Forelimb muscle (tissue), 1 donor: Measurements from ENCODE around the gene LRMDA. TPM values are rescaled to one million over a fixed set of nuclear protein-coding genes. Genes with fewer than 3 reads are reported as not detected.
A peak's percentile ranks its signal among the peaks of the same experiment; 100 is the strongest.

Source experiments
- DNase-seq: peaks from one replicate; pipeline ENCODE4 v3.0.0-alpha.2; 2013; ENCODE audit warnings: low read depth
- polyA plus RNA-seq: library from polyadenylated mRNA; unstranded; fragments of 120-200 nt; gene quantifications from one replicate; pipeline ENCODE4 v1.2.1, GENCODE V29; 2013; ENCODE audit not compliant: insufficient read length

Gene LRMDA
- polyA plus RNA-seq, 1 donor, result 5.1 TPM

DNA sequence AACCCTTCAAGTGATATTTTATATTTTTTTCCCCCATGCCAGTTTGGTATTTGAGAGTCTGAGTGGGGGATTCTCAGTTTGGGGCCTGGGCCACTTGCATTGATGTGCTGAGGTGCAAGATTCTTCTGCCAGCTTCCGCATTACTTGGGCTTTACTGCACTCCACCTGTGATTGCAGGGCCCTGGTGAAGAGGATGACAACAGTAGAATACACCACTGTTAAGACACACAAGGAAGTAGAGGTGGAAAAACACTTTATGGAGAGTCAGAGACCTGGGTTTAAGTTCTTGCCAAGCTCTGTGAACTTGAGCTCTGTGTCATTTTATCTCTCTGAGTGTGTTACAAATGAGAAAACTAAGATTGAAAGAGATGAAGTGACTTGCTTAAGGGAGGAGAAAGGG lies 209.4 kb downstream of the LRMDA start:
- DNase-seq, result no peak

DNA sequence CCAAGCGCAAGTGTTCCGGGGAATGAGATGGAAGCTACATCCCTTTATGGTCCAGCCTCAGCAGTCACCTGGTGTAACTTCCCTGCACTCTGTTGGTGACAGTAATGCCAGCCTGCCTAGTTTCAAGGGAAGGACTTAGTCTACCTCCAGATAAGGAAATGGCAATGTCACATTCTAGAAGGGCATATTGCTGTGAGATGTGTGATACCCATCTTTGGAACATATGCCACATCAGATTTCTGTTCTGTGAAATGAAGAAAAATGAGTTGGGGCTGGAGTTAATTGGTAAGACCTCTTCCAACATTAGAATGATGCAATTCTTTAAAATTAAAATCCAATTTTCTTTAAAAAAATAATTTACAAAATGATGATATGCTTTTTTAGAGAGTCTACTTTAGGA lies 212.0 kb downstream of the LRMDA start:
- no peak for DNase-seq

DNA sequence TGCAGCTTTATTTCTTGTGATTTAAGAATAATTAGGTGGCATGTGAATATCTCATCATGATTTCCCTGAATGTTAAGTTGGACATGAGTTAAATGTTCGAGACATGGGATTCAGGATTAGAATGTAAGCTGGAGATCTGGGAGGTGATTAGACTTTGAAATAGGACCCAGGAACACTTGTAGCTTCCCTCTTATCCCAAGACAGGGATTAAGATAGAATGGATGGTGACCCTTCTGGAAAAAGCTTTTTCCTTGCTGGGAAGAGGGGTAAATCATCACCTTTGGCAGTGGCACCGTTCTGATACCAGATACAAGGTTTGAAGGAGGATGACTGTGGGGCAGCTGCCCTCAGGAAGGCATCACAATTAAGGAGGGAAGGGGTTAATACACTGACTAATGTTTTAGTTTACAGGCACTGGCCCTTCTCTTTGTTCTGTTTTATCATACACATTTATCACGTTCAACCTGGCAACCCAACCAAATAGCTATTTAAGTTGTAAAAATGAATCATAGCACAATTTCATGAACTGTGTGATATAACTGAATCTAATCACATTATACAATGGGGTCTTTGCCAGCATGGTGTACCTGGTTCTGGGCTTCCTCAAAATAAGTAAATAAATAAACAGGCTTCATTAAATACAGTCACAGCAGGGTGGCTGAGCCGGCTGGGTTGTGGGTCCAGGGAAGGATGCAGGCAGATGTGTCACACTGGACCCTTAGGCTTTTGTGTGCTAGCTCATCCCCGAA lies 212.7 kb downstream of the LRMDA start:
- no peak for DNase-seq

DNA sequence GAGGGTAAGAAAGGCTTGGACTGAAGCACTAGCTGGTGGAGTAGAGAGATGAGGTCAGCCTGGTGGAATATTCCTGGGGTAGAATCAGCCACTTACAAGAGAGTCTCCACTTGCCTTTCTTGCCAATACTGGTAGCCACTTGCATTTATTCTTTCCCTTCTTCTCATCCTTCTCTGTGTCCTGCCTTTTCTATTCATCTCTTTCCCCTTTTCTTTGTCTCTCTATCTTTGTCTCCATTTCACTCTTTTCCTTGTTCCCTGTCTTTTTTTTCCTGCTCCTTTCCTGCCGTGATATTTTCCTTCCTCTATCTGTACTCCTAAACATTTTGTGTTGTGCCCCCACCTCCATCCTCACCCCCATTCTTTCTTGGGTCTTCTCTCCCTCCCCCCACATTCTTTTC lies 214.3 kb downstream of the LRMDA start:
- no peak for DNase-seq

DNA sequence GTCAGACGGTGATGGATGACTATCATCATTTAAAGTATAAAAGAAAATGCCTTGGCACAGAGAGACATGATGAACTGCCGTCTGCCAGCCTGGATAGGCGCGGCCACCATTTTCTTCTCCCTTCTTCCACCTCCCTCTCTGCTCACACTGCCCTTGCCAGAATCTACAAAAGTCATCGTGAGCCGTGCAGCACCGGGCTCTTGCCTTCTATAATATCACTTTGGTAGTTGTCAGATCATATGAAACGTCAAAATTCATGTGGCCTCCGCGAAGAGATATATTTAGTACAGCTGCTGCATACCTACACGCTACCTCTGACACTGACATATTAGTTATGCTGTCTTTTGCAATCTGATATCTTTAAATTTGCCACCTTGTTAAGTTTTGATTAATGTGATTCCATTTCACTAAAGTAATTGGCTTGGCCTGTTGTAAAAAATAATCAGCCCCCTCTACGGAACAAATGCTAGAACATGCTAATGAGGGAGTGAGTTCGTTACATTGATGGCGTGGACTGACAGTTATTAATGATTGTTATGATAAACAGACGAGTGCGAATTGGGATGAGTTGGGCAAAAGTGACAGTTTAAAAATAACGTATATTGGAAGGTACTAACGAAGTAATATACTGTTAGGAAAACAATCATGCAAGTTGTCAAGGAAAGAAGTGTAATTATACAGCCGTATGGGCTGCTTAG lies 214.9 kb downstream of the LRMDA start:
- no peak for DNase-seq

DNA sequence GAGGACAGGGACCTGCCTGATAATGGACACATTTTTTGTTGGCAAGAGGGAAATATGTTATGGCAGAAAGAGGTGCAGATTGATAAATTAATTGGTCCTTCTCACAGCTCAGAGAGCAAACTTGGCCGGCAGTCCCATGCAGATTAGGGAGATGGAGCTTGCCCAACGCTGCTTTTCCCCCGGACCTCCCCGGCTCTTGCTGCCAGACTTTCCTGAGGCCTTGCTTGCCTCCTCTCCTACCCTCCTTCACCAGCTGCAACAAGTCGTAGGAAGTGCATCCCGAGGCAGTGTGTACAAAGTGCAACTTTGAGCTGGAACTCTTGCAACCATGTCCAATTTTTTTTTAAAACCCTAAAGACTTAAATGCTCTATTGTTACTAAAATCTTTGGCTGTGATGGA lies 215.5 kb downstream of the LRMDA start:
- no peak for DNase-seq

DNA sequence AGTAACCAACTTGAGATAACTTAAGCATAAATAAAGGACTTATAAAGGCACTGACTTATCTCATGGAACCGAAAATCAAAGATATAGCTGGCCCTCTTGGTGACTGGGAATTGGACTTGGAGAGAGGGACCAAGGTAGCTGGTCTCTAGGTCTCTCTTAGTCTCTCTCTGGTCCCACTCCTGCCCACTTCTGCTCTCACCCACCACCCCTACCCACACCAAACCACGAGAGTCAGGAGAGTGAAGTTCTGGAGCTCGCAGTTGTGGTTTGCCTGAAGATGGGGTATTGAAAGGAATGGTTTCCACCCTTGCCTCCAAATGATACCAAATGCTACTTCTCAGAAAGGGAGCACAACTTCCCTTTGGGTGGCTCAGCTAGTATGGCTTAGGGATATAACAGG lies 216.3 kb downstream of the LRMDA start:
- DNase-seq, result no peak

DNA sequence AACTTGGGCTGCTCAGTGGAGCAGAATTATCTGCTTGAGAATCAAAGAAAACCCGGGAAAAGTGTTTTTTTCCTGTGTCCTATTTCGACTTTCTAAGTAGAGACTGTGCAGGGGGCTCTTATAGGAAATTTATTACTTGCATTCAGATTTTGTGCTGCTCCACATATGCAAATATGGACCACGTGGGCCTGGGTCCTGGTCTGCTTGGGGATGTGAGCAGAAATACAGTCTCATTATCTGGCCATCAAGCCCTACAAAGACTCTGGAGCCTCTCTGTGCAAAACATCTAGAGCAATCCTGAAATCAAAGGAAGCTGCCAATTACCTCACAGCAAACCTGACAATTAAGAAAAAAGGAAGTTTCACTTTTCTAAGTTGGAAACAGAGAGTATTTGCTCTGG lies 216.9 kb downstream of the LRMDA start:
- DNase-seq, result no peak

DNA sequence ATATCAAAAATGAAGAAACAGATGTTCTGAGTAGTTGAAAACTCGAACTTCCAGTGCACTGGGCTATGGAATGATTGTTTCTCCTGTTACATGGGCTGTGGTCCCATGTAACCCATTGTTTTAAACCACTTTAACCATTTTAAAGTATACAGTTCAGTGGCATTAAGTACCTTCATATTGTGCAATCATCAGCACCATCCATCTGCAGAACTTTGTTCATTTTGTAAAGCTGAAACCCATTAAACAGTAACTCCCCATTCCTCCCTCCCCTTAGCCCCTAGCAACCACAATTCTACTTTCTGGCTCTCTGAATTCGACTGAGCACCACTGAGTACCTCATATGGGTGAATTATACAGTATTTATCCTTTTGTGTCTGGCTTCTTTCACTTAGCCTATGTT lies 217.4 kb downstream of the LRMDA start:
- DNase-seq, result no peak

DNA sequence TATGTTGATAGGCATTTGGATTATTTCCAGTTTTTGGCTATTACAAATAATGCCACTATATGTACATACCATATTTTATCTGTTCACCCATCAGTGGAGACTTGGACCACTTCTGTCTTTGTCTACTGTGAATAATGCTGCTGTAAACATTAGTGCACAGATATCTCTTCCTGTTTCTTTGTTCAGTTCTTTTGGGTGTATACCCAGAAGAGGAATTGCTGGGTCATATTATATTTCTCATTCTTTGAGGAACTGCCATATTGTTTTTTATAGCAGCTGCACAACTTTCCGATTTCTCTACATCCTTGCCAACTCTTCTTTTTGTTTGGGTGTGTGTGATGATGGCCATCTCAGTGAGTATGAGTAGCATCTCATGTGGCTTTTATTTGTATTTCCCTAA lies 218.0 kb downstream of the LRMDA start:
- no peak for DNase-seq

DNA sequence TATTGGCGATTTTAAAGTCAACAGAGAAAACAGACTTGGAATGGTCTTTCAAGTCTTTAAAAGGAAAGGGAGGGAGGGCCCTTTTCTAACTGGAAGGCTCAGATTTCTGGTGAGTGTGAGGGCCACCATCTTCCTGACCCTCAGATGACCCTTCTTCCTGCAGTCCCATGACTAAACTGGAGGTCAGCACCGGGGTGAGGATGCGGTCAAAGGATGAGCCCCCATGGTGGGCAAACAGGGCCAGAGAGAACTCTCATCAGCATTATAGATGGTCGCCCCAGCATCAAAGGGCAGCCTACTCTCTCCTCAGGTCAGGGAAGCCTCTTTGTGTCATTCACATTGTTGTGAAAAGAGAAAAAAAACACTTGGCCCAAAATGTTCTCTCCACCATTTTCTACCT lies 219.2 kb downstream of the LRMDA start:
- DNase-seq, result no peak

DNA sequence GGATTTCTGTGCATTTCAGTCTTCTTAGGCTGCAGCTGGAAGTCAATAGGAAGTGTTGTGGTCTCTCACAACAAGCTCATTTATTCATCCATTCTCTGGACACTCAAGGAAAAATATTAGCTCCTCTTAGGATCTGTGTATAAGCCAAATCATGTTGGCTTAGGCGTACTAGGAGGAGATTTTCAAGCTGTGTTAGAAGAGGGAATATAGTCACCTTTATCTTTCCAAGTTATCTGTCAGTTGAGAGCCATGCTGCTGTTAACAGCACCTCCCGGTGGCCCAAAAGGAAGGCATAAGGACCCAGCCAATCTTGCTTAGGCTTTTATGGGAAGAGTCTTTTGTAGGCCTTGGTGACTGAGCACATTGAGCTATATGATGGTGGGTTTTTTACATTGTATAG lies 220.0 kb downstream of the LRMDA start:
- no peak for DNase-seq

DNA sequence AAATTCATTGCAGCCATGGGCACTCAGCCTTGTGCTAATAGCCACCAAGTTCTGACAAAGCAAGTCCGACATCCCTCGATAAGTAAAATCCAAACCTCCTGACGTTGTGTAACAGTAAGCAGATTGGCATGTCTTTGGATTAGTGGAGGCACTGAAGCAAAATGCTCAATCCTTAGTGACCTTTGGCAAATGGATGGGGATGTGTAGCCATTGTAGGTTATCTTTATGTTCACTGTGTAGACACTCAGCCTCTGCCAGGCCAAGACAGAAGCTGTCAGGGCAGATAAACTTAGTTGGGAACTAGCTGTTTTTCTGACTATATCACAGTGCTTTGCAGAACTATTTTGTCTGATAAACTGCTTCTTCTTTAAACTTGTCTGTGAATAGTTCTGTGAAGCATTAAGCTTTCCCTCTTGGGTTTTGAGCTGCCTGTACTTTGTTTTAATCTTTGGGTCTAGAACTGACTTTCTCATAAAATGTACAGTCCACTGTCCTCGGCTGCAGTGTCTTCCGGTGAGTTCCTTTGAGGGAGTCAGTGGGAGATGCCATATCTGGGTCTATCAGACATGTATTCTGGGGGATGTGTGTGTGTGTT lies 220.8 kb downstream of the LRMDA start:
- DNase-seq, result no peak

DNA sequence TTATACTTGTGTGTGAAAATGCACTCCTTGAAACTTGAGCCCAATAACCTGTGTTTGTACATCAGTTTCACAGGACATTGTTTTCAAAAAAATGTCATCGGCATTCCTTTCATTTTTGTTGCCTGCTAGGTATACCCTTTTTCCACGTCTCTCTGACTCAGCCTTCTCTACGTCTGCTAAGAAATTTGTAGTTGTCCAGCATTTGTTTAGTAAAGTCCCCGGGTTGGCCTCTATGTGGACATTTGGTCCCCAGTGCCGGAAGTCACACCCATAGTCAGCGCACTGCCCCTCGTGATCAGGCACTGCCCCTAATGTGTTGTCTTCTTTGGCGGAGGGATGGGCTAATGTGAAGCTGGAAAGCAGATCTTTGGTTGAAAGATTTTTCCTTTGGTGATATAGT lies 222.3 kb downstream of the LRMDA start:
- no peak for DNase-seq

DNA sequence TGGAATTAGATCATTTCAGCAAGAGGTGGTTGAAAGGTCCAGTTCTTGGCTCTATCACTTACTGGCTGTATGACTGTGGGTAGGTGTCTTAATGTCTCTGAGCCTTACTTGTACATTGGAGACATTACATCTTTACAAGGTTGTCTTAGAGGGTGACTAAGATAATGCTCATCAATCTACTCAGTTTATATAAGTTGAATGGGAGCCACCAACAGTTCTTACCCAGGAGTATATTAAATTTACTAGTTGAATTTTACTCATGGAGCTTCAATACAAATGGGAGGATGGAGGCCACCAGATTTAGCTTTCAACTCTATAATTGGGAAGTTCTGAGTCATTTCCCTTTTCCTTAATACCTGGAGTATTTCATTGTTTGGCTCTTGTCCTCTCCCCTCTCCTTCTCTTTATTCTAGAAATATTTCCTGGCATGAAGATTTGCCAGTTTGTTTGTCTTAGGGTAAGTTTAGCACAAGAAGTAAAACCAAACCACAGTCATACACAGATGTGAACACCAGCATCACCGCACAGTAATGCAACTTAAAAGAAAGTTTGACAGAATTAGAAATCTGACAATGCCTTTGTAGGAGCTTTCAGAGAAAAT lies 222.8 kb downstream of the LRMDA start:
- DNase-seq, result no peak

DNA sequence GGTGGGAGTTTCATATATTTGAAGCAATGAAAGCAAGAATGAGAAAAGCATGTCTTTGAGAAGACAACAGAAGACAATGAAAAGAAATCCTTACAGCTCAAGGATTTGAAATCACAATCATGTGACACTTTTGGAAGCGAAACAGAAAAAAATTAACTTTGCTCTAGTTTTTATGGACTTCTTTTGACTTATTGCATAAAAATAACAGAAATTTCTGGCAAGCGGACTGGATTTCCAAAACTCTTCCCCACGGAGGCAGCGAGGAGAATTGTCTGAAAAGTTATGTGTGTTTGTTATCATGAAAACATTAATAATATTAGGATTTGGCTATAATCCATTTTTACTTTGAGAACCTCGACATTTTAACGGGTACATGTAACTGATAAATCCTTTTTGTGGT lies 223.3 kb downstream of the LRMDA start:
- DNase-seq, result peak; percentile 44

DNA sequence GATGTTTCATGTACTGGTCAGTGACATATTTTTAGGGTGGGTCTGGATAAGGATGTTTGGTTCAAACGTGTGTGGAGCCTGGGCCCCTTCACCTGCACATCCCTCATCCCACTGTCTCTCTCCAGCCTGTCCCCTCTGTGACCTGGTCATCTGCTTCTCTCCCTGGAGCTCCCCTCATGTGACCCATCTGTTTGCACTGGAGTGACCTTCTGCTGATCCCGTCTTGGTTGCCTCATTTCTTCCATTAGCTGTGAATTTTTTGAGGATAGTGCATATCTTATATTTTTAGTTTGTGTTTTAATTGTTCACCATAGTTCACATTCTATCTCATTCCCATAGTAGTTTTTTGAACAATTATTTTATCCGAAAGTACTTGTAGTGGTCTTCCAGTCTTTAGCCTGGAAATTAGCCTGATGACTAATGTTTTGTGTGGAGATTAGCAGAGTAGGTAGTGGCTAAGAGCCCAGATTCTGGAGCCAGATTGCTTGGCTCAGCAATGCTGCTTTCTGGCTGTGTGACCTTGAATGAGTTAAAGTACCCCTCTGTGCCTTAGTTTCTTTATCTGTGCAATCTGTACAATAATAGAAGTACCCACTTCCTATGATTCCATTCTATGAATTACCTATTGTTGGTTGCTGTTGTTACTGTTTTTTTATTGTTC lies 224.5 kb downstream of the LRMDA start:
- DNase-seq, result no peak

DNA sequence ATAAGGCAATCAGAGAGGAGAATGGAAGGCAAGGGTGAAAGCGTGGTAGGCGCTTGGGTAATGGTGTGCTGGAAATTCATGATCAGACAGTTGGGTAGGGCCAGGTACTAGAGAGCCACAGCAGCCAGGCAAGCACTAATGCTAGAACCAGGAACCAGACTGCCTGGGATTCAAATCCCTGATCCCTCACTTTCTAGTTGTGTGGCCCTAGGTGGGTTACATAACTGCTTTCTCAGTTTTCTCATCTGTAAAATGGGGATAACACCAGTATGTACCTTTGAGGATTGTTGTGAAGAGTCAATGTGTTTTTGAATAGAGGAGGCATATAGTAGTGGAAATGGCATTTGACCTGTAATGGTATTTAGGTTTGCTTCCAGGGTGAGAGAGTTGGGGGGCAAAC lies 225.9 kb downstream of the LRMDA start:
- DNase-seq, result no peak

DNA sequence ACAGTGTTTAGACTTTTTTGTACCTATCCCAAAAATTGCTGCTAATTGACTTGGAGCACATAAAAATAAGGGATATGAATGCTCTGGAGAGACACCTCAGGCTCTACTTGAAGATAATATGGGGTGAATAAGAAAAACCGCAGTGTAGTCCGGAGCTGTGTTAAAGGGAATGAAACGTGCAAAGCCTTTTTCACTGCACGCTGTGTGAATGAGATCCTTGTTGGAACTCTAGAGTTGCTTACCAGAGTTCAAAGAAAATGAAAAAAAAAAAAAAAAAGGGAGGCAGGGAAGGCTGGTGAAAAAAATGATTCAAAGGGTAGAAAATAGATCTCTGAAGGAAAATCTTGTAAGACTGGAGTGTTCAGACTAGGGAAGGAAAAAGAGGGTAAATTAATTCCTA lies 226.6 kb downstream of the LRMDA start:
- DNase-seq, result no peak

DNA sequence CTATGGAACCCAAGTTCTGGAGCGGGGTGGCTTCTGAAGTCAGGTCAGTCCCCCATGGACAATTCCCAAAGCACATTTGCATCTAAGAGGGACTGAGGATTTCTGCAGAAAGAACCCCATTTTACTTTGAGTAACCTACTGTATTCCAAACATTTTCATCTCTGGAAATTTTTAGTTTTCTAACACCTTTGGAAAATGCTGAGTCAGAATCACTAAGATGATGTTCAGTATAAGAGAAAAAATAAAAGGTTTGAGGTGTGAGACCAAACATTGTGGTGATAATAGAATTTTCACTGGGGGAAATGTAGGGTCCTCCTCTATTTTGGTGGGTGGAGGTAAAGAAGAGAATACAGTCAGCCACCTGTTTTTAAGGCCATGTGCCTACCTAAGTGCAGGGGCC lies 227.1 kb downstream of the LRMDA start:
- no peak for DNase-seq

DNA sequence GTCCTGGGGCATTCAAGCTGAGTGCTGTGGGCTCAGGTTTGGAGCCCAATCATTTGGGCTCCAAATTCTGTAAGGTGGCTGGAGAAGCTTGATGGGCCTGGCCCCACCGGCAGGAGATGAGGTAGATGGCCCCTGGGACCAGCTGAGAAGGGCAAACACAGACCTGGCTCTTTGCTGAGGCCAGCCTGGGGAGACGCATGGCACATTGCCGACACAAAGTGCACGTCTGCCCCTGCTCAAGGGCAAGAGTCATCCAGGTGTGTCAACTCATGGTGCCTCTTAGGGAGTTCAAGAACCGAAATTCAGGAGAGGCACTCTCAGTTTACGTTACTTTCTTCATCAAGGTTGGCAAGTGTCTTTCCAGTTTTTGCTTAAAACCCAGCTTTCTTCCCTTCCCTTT lies 227.5 kb downstream of the LRMDA start:
- no peak for DNase-seq

DNA sequence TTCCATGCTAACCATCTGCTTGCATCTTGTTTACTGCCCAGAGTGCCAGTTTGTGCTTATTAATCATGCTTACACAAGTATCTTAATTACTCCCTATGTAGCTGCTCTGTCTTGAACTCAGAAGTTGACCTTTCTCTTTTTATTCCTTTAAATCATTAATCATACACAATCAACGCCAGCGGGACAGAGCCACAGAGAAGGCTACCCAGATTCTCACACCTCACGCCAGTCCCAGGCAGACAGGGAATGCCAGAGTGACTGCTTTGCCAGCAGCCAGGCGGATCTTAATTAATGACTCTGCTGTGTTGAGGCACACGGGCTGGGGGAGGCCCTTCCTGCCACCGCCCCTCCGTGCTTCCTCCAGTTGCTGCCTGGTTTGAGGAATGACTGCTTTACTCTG lies 229.4 kb downstream of the LRMDA start:
- no peak for DNase-seq
